Measurements from ENCODE around the gene COG5.

GRCh38 chr7:107474104-107474521 is 89.6 kb downstream of the COG5 start:
- no peak for TF ChIP-seq CTCF (IDR thresholded peaks at IDR 0.05)
- TF ChIP-seq POLR2A (IDR thresholded peaks at IDR 0.05) = no peak

All from heart left ventricle (tissue), 13 donors.